ENCODE measurements around the gene NRP2. TPM values are rescaled to one million over a fixed set of nuclear protein-coding genes. Genes with fewer than 3 reads are reported as not detected.

Gene NRP2
- total RNA-seq, 1 experiment from 2014 or later = 18.3 TPM

GRCh38 chr2:205758500-205758899 is 76.2 kb downstream of the NRP2 start:
- DNase-seq (peak; percentile 48), ATAC-seq (no peak)
- H3K4me2 ChIP-seq (ENCODE audit: low read length) = peak overlapping the region; percentile 45
- H3K36me3 ChIP-seq (ENCODE audit: low read depth, low read length) = no peaks in the 10 kb centered on the region; the same call in 1 of the 2 replicates
- POLR2A ChIA-PET (ENCODE audit: unreplicated experiment) = no interaction called here
- no peak overlapping the region for H3K4me3 ChIP-seq (ENCODE audit: low read length)
- CTCF ChIA-PET = no interaction called here
- no peaks in the 10 kb centered on the region for H3K9me3 ChIP-seq (ENCODE audit: low read length)
- H3K27me3 ChIP-seq (ENCODE audit: low read length) = no peaks in the 10 kb centered on the region
- no peak overlapping the region for H3K9ac ChIP-seq (ENCODE audit: low read length)
- intact Hi-C loops (cut with micrococcal nuclease) = no loop called here
- no peaks in the 10 kb centered on the region for H3K9me2 ChIP-seq (replicated peaks; ENCODE audit: low read length)
- H2AFZ ChIP-seq (ENCODE audit: low read length) = no peak overlapping the region
- H3K79me2 ChIP-seq (ENCODE audit: low read length) = no peaks in the 10 kb centered on the region
- H3F3A ChIP-seq (ENCODE audit: low read length, unreplicated experiment) = no peaks in the 10 kb centered on the region
- H4K20me1 ChIP-seq (ENCODE audit: low read length) = no peaks in the 10 kb centered on the region
- BruUV-seq (replicated peaks) = no TSS peak
- H3K4me1 ChIP-seq (ENCODE audit: insufficient read depth, low read length) = peaks cover 38% of the 10 kb centered on the region
- no peak overlapping the region for H3K27ac ChIP-seq (ENCODE audit: low read length)
- TF ChIP-seq EZH2 (IDR thresholded peaks at IDR 0.05; ENCODE audit: low read length, unreplicated experiment) (no peak), EZH2phosphoT487 (IDR thresholded peaks at IDR 0.05; ENCODE audit: borderline replicate concordance, low read length) (no peak), CTCF (conservative IDR thresholded peaks at IDR 0.05; ENCODE audit: low read depth, low read length) (no peak)

GRCh38 chr2:205759257-205759656 is 77.0 kb downstream of the NRP2 start:
- H3K4me3 ChIP-seq (ENCODE audit: low read length) = no peak overlapping the region
- BruUV-seq (replicated peaks) = no TSS peak
- H3K4me2 ChIP-seq (ENCODE audit: low read length) = no peak overlapping the region
- DNase-seq (no peak), ATAC-seq (no peak)
- ChIA-PET CTCF (no interaction called here), POLR2A (ENCODE audit: unreplicated experiment) (no interaction called here)
- H3F3A ChIP-seq (ENCODE audit: low read length, unreplicated experiment) = no peaks in the 10 kb centered on the region
- H3K9me3 ChIP-seq (ENCODE audit: low read length) = no peaks in the 10 kb centered on the region
- no peak overlapping the region for H3K27ac ChIP-seq (ENCODE audit: low read length)
- no peaks in the 10 kb centered on the region for H3K27me3 ChIP-seq (ENCODE audit: low read length)
- H3K79me2 ChIP-seq (ENCODE audit: low read length) = no peaks in the 10 kb centered on the region
- H3K9ac ChIP-seq (ENCODE audit: low read length) = no peak overlapping the region
- no peaks in the 10 kb centered on the region for H3K36me3 ChIP-seq (ENCODE audit: low read depth, low read length)
- intact Hi-C loops (cut with micrococcal nuclease) = no loop called here
- H3K4me1 ChIP-seq (ENCODE audit: insufficient read depth, low read length) = peaks cover 32% of the 10 kb centered on the region
- no peak overlapping the region for H2AFZ ChIP-seq (ENCODE audit: low read length)
- TF ChIP-seq EZH2phosphoT487 (IDR thresholded peaks at IDR 0.05; ENCODE audit: borderline replicate concordance, low read length) (no peak), EZH2 (IDR thresholded peaks at IDR 0.05; ENCODE audit: low read length, unreplicated experiment) (no peak), CTCF (conservative IDR thresholded peaks at IDR 0.05; ENCODE audit: low read depth, low read length) (no peak)
- no peaks in the 10 kb centered on the region for H3K9me2 ChIP-seq (replicated peaks; ENCODE audit: low read length)
- no peaks in the 10 kb centered on the region for H4K20me1 ChIP-seq (ENCODE audit: low read length)

GRCh38 chr2:205759732-205760131 is 77.4 kb downstream of the NRP2 start:
- CTCF ChIA-PET = no interaction called here
- POLR2A ChIA-PET (ENCODE audit: unreplicated experiment) = no interaction called here
- intact Hi-C loops (cut with micrococcal nuclease) = no loop called here
- no peak for ATAC-seq
- Histone ChIP-seq H3K4me2 (ENCODE audit: low read length) (no peak overlapping the region), H4K20me1 (ENCODE audit: low read length) (no peaks in the 10 kb centered on the region), H3K9me3 (ENCODE audit: low read length) (no peaks in the 10 kb centered on the region), H3K9ac (ENCODE audit: low read length) (no peak overlapping the region), H3K27ac (ENCODE audit: low read length) (no peak overlapping the region), H3K9me2 (replicated peaks; ENCODE audit: low read length) (no peaks in the 10 kb centered on the region), H3K79me2 (ENCODE audit: low read length) (no peaks in the 10 kb centered on the region), H3F3A (ENCODE audit: low read length, unreplicated experiment) (no peaks in the 10 kb centered on the region), H3K27me3 (ENCODE audit: low read length) (no peaks in the 10 kb centered on the region), H3K4me3 (ENCODE audit: low read length) (no peak overlapping the region), H3K36me3 (ENCODE audit: low read depth, low read length) (no peaks in the 10 kb centered on the region), H2AFZ (ENCODE audit: low read length) (no peak overlapping the region), H3K4me1 (ENCODE audit: insufficient read depth, low read length) (peaks cover 27% of the 10 kb centered on the region)
- BruUV-seq (replicated peaks) = no TSS peak
- no peak for TF ChIP-seq EZH2 (IDR thresholded peaks at IDR 0.05; ENCODE audit: low read length, unreplicated experiment)
- TF ChIP-seq EZH2phosphoT487 (IDR thresholded peaks at IDR 0.05; ENCODE audit: borderline replicate concordance, low read length) = no peak
- TF ChIP-seq CTCF (conservative IDR thresholded peaks at IDR 0.05; ENCODE audit: low read depth, low read length) = no peak
- no peak for DNase-seq
